GM12864 (cell line): ENCODE results near the gene C2CD4D.

Experiments used
- DNase-seq: peaks from one replicate; pipeline ENCODE4 v3.0.0-alpha.2; 2011; ENCODE audit warnings: low read depth
- H3K4me3 ChIP-seq: 2 replicates; pipeline ENCODE4 v1.5.1; 2011; ENCODE audit warnings: mild to moderate bottlenecking, low read depth, low read length, control low read depth
- TF ChIP-seq, protein P1 (sequence below): IDR thresholded peaks from 2 replicates; pipeline ENCODE4 v1.5.1; 2011; ENCODE audit warnings: low read depth, mild to moderate bottlenecking, moderate library complexity, low read length, control low read depth, inconsistent platforms; ENCODE audit errors: missing control alignments

The C2CD4D gene

DNA sequence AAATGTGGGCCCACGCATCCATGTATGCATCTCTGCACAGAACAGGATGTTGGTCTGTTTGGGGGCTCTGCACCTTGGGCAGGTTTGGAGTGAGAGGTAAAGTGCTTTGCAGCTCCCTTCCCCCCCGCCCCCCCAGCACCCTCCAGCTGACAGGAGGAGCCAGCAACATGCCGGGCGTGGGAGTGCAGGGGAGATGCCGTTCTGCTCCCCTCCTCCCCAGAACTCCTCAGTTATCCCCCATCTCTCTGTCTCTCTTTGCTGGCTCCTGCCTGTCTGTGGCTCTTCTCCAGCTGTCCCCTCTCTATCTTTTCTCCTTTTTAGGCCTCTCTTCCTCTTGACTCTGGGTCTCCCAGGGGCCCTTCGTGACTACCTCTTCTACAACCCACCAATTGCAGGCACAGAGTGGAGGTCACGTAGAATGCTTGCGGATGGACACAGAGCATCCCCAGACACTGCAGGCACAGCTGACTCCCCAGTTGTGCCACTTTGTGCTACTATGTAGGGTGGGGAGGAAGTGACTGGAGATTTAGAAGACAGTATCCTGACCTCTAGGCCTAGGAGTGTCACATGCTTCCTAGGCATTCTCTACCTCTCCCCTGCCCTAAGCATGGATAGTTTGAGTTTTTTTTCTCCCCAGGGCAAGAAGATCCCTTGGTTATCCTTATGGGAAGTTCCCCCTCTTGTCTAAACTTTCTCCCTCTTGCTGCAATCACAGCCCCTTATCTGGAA is 6.3 kb downstream of the C2CD4D start:
- TF ChIP-seq, protein P1, sequence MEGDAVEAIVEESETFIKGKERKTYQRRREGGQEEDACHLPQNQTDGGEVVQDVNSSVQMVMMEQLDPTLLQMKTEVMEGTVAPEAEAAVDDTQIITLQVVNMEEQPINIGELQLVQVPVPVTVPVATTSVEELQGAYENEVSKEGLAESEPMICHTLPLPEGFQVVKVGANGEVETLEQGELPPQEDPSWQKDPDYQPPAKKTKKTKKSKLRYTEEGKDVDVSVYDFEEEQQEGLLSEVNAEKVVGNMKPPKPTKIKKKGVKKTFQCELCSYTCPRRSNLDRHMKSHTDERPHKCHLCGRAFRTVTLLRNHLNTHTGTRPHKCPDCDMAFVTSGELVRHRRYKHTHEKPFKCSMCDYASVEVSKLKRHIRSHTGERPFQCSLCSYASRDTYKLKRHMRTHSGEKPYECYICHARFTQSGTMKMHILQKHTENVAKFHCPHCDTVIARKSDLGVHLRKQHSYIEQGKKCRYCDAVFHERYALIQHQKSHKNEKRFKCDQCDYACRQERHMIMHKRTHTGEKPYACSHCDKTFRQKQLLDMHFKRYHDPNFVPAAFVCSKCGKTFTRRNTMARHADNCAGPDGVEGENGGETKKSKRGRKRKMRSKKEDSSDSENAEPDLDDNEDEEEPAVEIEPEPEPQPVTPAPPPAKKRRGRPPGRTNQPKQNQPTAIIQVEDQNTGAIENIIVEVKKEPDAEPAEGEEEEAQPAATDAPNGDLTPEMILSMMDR = no peak
- DNase-seq = no peak
- H3K4me3 ChIP-seq = no peak overlapping the region

DNA sequence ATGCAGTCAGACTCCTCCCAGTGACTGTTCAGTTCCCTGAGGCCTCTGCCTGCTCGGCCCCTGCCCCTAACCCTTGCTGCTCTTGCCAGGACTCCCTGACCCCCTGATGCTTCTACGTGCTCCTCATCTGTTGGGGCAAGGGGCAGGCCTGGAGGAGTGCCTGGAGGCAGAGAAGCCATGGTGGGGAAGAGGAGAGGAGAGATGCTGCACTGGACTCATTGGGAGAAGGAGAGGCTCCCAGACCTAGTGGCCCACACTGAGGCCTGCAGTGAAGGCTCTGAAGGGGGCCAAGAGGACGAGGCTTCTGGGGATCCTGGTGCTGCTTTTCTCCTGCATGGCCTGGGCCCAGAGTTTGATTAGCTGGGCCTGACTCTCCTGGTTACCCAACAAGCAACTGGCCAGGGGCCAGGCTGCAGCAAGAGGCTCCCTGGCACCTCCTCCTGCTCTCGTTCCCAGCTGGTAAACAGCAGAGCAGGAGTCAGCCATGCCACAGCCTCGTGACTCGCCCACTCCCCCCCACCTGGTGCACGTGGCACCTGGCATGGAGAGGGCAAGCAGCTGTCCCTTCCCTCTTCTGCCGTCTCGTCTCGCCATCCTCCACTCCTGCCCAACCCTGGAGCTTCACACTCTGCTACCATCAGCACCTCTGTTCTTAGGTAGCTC is 7.2 kb downstream of the C2CD4D start:
- DNase-seq = no peak
- TF ChIP-seq, protein P1 = no peak
- H3K4me3 ChIP-seq = no peak overlapping the region

DNA sequence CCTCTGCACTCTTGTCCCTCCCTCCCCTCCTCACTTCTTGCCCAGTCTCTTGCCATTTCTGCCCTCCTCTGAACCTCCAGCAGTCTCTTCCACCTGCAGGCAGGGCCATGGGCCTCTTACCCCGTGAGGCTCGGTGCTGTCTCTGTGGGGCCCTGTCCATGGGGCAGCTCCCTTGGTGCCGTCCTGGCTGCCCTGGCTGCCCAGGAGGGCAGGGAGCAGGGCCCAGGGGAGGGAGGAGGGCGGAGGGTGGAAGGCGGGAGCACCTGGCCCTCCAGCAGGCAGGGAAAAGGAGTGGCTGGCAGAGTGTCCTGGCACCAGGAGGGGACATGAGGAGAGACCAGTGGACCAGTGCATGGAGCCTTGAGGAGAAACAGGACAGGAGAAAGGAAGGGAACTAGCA is 8.0 kb downstream of the C2CD4D start, which contains the start of gene RORC:
Gene RORC, minus strand, starts transcription at position 198 of the 400 bp plus-strand sequence. Its CDS starts 38 bp downstream, at position 160.
- no peak within 1 kb of the TSS for H3K4me3 ChIP-seq
- DNase-seq = no peak
- TF ChIP-seq, protein P1 = no peak

DNA sequence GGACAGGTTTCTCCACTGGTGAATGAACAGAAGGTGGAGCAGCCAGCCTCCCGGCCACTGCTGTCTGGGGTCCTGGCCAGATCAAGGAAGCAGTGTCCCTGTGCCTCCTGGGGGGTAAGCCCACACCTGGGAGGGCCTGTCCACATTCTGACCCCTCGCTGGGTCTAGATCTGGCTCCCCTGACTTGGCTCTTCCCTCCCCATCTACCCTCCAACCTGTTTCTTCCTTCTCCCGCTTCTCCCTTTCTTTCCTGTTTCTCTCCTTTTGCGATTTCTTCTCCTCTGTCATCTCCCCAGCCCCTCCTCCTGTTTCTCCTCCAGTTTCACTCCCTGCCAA is 8.4 kb downstream of the C2CD4D start:
- no peak overlapping the region for H3K4me3 ChIP-seq
- TF ChIP-seq, protein P1 = no peak
- no peak for DNase-seq

DNA sequence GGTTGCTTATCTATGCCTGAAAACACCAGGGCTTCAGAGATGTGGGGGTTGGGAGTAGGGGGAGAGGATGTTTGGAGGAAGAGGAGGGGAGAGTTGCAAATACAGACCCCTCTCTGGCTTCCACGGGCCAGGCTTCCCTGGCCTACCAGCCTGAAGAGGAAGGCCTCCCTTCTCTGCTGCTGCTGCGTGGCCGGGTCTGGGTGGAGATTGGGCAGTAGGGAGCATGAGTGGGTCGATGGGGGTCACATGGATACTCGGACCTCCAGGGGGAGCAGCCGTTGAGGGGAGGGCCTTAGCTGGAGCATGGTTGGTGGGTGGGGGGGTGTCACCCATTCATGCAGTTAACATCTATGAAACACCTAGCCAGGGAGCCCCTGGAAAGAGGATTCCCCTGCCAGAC is 9.6 kb downstream of the C2CD4D start:
- DNase-seq = no peak
- TF ChIP-seq, protein P1 = no peak
- H3K4me3 ChIP-seq = no peak overlapping the region

GRCh38 chr1:151829352-151830046 is 10.1 kb downstream of the C2CD4D start:
- TF ChIP-seq, protein P1 = no peak
- H3K4me3 ChIP-seq = no peak overlapping the region
- DNase-seq = no peak
